Stimulated activated CD4-positive, alpha-beta T cell treated with anti-CD3 and anti-CD28 coated beads, Interleukin-1b, Interleukin-23, amount 100 ng/mL, for 4 hours (primary cell): ENCODE results near the gene RTN4.

ENCODE experiments used
- DNase-seq, 2 donors: peaks; one replicate each; pipeline ENCODE4 v3.0.0-alpha.2; 2020; ENCODE audit warnings: low read depth in 2 of 2

RTN4 gene

DNA sequence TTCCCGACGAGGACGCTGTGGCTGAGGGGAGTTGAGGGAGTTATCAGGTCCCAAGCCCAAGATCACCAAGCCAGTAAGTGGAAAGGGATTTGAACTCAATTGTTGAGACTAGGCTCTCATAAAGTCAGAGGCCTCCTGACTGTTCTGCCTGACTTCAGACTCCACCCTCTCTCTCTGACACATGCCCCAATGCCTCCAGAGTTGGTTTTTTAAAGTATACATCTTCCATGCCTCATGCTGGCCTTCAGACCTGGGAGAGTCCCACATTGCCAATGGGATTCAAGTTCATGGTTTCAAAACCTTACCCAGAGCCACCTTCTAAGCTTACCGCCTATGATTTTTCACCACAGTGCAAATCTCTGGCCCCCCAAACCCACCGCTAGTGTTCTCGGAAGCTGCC, 100.8 kb downstream of the RTN4 start:
- DNase-seq: no peak

- DNase-seq: no peak
Observed at GRCh38 chr2:54948120-54948519, 102.1 kb downstream of the RTN4 start.

DNA sequence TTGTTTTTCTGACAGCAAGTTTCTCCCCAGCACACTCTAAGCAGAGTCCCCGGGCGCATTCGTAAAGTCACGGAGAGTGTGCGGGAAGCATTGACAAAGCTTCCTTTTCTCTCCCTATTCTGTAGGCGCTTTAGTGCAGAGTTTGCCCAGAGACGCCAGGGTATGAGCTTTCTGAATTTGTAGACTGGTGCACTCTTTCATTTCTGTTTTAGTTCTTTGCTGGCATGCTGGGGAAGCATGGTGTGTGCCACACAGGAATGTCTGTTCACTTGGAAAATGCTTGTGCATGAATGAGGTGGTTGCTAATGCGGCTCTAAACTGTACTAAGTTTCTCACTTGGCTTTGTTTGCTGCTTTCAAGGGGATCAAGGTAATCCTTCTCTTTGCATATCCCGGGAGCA, 102.6 kb downstream of the RTN4 start:
- DNase-seq: no peak

DNA sequence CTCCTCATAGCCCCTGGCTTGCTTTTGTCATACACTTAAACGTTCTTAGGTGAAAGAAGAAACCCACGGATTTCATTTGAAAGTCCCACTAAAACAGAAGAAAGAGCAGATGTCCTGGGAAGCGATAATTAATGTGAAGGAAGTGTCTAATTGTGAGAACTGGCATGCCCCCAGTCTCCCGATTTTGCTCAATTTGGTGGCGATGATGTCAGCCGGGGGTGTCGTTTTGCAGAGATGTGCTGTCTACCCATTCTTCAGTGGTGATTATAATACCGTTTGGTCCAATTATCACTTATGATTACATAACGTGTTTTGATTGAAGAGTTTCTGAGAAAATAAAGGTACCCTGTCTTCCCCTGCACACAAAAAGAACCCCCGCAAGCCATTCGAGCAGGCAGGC, 103.1 kb downstream of the RTN4 start:
- DNase-seq: no peak

- no peak for DNase-seq
Observed at GRCh38 chr2:54946220-54946805, 103.9 kb downstream of the RTN4 start.

DNA sequence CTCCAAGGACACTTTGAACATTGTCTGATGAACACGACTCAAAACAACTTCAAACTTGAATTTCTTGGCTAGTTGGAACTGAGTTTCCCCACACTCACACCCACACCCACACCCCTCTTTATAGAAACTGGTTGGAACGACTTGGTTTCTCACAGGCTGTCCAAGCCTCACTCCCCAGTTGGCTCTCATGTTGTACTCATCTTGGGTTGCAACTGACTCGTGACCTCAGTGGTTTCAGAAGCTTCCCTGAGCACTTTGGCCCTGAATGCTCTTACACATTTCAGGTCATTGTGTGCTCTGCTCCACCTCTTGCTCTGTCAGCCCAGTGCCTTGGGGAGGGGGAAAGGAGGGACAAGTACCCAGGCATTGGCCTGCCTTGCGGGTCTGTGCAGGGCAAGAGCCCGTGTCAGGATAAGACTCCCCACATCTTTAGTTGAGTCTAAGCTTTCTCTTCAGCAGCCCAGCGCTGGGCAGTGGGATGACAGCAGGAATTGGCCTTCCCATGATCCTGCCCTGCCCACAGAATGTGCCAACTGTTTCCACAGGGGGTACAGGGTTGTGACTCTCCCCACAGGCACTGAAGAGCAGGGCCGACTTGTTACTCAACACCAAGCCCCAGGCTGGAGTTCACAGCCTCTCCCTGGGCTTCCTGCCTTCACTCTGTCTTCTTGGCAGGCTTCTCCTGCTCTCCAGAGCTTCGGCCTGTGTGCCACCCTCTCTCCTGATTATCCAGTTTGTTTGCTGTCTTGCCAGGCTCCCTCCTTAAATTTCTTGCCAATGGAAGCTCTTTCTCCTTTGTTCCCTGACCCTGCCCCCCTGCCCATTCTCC, 104.6 kb downstream of the RTN4 start:
- DNase-seq: no peak

DNA sequence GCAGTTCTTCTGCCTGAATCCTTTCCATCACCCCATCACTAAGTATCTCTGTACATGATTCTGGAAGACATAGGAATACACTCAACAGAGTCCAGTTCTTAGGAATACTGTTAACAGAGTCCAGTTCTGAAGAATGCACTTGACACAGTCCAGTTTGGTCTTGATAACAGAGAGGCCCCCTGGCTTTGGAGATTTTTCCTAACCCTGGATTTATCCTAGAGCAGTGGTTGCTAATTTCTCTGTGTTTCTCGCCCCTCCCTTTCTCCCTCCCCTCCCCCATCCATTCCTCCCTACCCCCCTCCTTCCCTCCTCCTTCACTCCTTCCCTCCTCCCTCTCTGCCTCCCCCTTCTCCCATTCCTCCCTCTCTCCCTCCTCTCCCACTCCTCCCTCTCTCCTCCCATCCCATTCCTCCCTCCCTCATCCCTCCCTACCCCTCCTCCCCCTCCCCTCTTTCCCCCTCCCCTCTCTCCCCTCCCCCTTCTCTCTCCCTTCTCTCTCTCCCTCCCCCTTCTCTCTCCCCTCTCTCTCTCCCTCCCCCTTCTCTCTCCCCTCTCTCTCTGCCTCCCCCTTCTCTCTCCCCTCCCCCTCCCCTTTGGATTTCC, 105.4 kb downstream of the RTN4 start:
- DNase-seq: no peak

DNA sequence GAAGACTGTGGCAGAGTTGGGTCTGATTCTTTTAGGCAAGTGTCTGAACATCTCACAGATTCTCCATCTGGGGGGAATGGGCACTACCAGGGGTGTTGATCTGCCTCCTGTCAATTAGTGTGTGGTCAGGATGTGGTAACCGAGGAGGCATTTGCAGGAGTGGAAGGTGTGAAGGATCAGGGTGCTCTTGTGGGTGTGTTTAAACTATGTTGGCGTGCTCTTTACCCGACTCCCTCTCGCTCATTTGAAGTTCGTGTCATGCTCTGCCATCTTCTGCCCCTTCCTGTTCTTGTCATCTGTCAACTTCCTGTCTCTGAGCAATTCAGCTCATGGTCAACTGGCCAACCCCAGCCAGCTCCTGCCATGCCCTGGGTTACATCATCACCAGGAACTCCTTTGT, 107.9 kb downstream of the RTN4 start:
- no peak for DNase-seq

DNA sequence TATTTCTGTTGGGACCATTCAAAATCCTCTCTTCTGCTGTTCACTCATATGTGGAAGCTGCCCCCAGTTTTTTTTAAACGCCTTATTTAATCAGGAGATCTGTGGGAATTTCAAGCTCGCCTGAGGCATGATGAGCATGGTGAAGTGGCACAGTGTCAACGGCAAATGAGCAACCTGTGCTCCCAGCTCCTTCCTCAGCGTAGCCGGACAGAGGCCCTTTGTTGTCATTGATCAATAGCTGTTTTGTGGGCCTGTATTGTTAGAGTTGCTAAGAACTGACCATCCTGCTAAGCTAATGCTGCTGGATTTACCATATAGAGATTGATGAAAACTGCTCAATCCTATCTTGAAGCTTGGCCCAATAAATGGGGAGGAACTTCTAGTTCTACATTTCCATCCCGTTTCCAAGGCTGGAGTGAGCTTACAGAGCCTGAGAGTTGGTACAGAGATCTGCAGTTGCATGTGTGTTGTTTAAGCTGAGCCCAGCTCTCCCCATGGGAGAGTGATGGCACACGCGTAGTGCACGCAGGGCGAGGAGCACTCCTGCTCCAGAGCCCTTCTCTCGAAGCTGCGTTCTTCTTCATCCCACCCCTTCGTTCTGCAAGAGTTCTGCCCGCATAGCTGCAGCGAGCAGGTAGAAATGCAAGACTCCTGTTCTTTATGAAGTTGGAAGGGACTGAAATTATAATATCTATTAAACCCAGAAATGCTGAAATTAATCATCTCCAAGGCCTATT, 108.8 kb downstream of the RTN4 start:
- DNase-seq: no peak

DNA sequence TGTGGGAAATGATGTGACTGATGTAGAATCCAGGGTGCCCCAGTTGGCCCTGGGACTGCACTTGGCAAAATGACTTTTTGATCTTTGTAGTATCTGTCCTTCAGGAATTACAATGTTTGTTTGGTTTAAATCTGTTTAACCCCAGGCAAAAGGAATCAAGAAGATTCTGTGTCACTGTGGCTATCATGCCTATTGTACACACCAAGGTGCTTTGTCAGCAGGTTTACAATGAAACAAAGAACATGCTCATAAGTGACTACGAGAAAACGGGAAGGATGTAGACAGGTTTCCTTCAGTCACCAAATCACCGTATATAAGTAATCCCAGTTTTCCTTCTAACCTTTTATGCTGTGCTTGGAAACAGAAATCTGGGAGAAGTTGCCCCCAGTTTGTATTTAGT, 109.5 kb downstream of the RTN4 start:
- no peak for DNase-seq

- DNase-seq: no peak
Observed at GRCh38 chr2:54939446-54940118, 110.7 kb downstream of the RTN4 start.

DNA sequence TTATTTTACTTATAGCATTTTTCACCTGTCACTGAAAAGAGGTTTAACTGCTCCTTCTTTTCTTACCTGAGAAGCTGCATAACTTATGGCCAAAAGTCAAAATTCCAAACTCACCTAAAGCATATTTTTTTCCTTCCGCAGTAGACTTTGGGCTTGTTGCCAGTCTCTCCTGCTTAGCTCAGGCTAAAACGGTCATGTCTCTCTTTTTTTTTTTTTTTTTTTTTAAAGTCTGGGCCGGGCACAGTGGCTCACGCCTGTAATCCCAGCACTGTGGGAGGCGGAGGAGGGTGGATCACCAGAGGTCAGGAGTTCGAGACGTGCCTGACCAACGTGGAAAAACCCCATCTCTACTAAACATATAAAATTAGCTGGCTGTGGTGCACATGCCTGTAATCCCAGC, 113.5 kb downstream of the RTN4 start:
- DNase-seq: no peak

GRCh38 chr2:54935389-54935788, 114.9 kb downstream of the RTN4 start:
- no peak for DNase-seq

DNA sequence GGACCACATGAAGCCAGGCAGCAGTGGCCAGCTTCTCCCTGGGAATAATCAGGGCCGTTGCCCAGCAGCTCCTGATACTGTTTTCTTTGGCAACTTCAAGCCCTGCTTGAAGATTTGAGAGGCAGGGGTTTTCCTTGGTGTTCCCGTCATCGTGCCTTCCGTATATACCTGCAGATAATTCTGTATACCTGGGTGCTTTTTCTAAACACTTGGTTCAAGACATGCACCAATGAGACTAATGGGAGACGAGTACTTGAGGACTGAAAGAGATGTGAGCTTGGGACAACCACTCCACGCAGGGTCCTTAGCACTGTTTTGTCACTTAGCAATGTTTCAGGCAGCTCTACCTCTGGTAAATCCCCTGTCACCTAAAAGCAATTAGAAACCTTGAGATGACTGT, 118.8 kb downstream of the RTN4 start:
- no peak for DNase-seq

DNA sequence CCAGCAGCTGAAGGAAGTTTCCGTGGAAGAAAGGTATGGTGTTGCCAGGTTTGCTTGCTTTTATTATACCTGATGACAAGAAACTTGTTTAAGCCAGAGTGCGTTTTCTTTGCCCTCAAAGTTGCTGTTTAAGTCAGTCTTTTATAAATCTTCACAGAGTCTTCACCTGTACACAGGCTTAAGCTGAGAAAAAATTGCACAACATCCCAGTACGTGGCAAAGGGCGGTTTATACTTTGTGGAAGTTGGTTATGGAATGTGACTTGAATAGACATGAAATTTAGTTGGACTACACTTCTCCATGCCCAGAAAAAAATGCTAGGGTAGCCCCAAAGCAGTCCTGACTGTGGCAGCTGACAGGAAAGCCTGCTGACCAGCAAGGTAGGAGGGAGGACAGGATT, 121.5 kb downstream of the RTN4 start:
- no peak for DNase-seq

DNA sequence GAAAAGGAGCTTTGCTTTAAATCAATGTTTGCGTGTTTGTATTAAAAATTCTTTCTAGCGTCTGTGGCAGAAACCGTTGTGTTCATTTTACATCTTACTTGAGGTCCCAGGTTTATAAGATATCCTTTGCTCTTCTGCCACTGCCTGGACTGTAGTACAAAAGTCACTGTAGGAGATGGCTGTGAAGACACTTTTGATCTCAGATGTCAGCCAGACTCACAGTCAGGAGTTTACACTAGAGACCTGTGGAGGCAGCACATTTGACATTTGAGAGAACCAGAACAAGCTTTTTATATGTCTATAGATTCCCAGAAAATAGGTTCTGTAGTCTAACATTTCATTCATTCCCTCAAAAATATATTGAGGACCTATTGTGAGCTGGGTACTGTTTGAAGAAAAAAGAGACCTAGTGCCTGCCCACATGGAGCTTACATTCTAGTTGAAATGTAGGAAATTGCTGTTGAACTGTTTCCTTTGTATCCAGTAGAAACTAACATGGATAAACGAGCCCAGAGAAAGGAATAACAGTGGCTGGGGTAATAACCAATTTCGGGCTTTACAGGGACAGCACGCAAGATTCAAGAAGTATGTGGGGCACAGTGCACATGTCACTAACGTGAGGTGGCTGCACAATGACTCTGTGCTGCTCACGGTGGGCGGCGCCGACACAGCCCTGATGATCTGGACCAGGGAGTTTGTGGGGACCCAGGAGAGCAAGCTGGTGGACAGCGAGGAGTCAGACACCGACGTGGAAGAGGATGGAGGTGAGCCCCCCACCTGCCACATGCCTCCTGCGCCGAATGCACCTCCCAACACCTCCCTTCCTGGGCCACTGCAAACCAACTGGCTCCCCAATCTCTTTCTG, 122.3 kb downstream of the RTN4 start:
- no peak for DNase-seq

DNA sequence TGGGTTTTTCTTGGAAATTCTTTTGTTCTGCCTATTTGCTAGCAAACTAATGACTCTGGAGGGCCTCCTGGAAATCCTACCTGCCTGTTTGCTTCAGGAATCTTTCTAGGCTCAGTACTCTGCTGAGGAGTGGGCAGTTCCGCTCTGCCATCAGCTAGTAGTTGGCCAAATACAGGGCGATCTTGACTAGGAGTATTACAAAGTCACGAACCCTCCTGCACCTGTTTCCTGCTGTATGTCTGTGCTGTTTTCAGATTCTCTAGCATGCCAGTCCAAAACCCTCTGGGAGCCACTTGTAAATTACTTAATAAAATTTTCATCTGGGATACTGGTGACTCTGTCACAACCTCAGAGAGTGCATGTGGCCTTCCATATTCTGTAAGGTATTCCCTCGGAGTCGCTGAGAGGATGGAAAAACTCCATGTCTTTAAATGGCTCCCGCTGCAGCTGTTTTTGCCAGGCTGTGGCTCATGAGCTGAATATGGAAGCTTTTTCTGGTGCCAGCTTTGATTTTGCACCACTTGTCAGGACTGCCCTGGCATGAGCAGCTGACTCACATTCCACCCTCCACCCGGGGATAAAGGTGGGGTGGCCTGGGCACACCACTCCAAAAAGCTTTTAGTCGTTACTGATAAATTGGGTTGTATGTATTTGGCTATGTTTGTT, 123.0 kb downstream of the RTN4 start:
- DNase-seq: no peak

GRCh38 chr2:54925022-54925421, 125.2 kb downstream of the RTN4 start:
- DNase-seq: no peak

- DNase-seq: no peak
Observed at GRCh38 chr2:54924121-54924520, 126.1 kb downstream of the RTN4 start.
